ENCODE measurements around the gene NLK. TPM values are rescaled to one million over a fixed set of nuclear protein-coding genes. Genes with fewer than 3 reads are reported as not detected.
"Not testable (repeated sequence)": the region's sequence is repeated elsewhere in the genome, so short reads cannot be mapped to it uniquely, and the experiment has no call there.

Gene NLK
- total RNA-seq, 1 experiment from 2014 or later: 31.8 TPM

DNA sequence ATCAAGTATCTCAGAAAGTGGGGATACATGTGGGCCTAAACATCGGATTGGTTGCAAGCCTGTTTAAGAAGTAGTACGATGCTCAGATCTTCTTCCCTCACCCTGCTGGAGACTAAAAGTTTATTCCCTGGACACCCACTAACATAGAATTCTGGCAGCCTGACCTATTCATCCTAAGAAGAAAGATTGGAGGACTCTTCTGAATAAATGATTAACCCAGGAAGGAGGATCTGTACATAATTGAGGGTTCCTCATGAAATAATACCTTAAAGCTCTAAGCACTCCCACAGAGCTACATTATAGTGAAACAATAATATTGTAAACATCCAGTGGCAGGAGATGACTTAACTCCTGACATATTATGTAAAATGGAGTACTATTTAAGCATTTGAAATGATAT is 111.7 kb downstream of the NLK start:
- no peak for DNase-seq
- no peaks in the 10 kb centered on the region for H3K4me1 Mint-ChIP-seq
- no CpG with 5 or more reads among the region's 2 CpGs for WGBS (ENCODE audit: extremely low coverage, insufficient read length, low lambda C conversion rate)

DNA sequence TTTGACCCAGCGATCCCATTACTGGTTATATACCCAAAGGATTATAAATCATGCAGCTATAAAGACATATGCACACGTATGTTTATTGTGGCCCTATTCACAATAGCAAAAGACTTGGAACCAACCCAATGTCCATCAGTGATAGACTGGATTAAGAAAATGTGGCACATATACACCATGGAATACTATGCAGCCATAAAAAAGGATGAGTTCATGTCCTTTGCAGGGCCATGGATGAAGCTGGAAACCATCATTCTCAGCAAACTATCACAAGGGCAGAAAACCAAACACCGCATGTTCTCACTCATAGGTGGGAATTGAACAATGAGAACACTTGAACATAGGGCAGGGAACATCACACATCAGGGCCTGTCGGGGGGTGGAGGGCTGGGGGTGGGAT is 112.9 kb downstream of the NLK start:
- H2BK20ac ChIP-seq (ENCODE audit: low read depth, low read length, poor library complexity, severe bottlenecking); H3K23me2 ChIP-seq (ENCODE audit: insufficient read length, low read depth, low read length, poor library complexity, severe bottlenecking); H2AFZ ChIP-seq (ENCODE audit: low read length); H4K91ac ChIP-seq (ENCODE audit: insufficient read length, low read depth, low read length); H2AK5ac ChIP-seq (ENCODE audit: insufficient read length, low read length); H3K4me1 Mint-ChIP-seq; H4K5ac ChIP-seq (ENCODE audit: insufficient read length, low read depth, low read length); H3K4ac ChIP-seq (ENCODE audit: low read depth, low read length); H3K56ac ChIP-seq (ENCODE audit: insufficient read length, low read depth, low read length); H3K9me3 Mint-ChIP-seq; H3K27ac ChIP-seq (ENCODE audit: insufficient read length, low read depth, low read length); H3K9me3 ChIP-seq (ENCODE audit: control insufficient read depth, low read depth, low read length); H3K9ac ChIP-seq (ENCODE audit: extremely low read depth, insufficient read length, low read length); H2BK5ac ChIP-seq (ENCODE audit: insufficient read length, low read length); H2BK12ac ChIP-seq (ENCODE audit: insufficient read length, low read depth, low read length); H3K27ac Mint-ChIP-seq; DNase-seq; H3K79me2 ChIP-seq (ENCODE audit: insufficient read depth, low read length); H3K27me3 Mint-ChIP-seq (ENCODE audit: low read depth); H3K36me3 Mint-ChIP-seq (ENCODE audit: insufficient read depth in 1 of 3, low read depth in 3 of 3); H3K4me3 Mint-ChIP-seq; H3K18ac ChIP-seq (ENCODE audit: insufficient read length, low read depth, low read length); H3K27me3 ChIP-seq (ENCODE audit: insufficient read depth, low read length); H3K23ac ChIP-seq (ENCODE audit: insufficient read length, low read depth, low read length); H4K8ac ChIP-seq (replicated peaks; ENCODE audit: insufficient read length, low read depth, low read length); H3K79me1 ChIP-seq (ENCODE audit: insufficient read depth, low read depth, low read length, poor library complexity, severe bottlenecking); H3K4me1 ChIP-seq (ENCODE audit: insufficient read depth, low read length); H2BK15ac ChIP-seq (ENCODE audit: low read depth, low read length); H2BK120ac ChIP-seq (ENCODE audit: low read depth, low read length, poor library complexity, severe bottlenecking); H3K14ac ChIP-seq (ENCODE audit: insufficient read depth, low read length); H4K20me1 ChIP-seq (ENCODE audit: control insufficient read depth, insufficient read depth, insufficient read length); H3T11ph ChIP-seq (ENCODE audit: low read length); H3K4me2 ChIP-seq (ENCODE audit: insufficient read depth, insufficient read length, low read length): not testable (repeated sequence)
- no CpG with 5 or more reads among the region's 4 CpGs for WGBS (ENCODE audit: extremely low coverage, insufficient read length, low lambda C conversion rate)

More for the DNA sequence above, 111.7 kb downstream of the NLK start:
- peaks cover 0 to 7% (median 4%) of the 10 kb centered on the region in 3 experiments; a peak in 3 of 7 replicates for H3K36me3 Mint-ChIP-seq (ENCODE audit: insufficient read depth in 1 of 3, low read depth in 3 of 3)
- no peak overlapping the region for H3K4me3 Mint-ChIP-seq
- Histone ChIP-seq H4K91ac (ENCODE audit: insufficient read length, low read depth, low read length) (no peak overlapping the region), H3K4me1 (ENCODE audit: insufficient read depth, low read length) (no peaks in the 10 kb centered on the region), H3K4ac (ENCODE audit: low read depth, low read length) (no peak overlapping the region), H2BK120ac (ENCODE audit: low read depth, low read length, poor library complexity, severe bottlenecking) (no peak overlapping the region), H2BK5ac (ENCODE audit: insufficient read length, low read length) (no peak overlapping the region), H3K9me3 (ENCODE audit: control insufficient read depth, low read depth, low read length) (no peaks in the 10 kb centered on the region), H3K79me2 (ENCODE audit: insufficient read depth, low read length) (no peaks in the 10 kb centered on the region), H3K27ac (ENCODE audit: insufficient read length, low read depth, low read length) (no peak overlapping the region), H3T11ph (ENCODE audit: low read length) (no peak overlapping the region), H2AK5ac (ENCODE audit: insufficient read length, low read length) (no peak overlapping the region), H3K14ac (ENCODE audit: insufficient read depth, low read length) (no peak overlapping the region), H3K18ac (ENCODE audit: insufficient read length, low read depth, low read length) (no peak overlapping the region), H4K20me1 (ENCODE audit: control insufficient read depth, insufficient read depth, insufficient read length) (no peaks in the 10 kb centered on the region), H4K5ac (ENCODE audit: insufficient read length, low read depth, low read length) (no peak overlapping the region), H3K9ac (ENCODE audit: extremely low read depth, insufficient read length, low read length) (no peak overlapping the region), H2AFZ (ENCODE audit: low read length) (no peak overlapping the region), H3K56ac (ENCODE audit: insufficient read length, low read depth, low read length) (no peak overlapping the region), H4K8ac (replicated peaks; ENCODE audit: insufficient read length, low read depth, low read length) (no peak overlapping the region), H3K79me1 (ENCODE audit: insufficient read depth, low read depth, low read length, poor library complexity, severe bottlenecking) (no peaks in the 10 kb centered on the region), H2BK12ac (ENCODE audit: insufficient read length, low read depth, low read length) (no peak overlapping the region), H2BK15ac (ENCODE audit: low read depth, low read length) (no peak overlapping the region), H3K23ac (ENCODE audit: insufficient read length, low read depth, low read length) (no peak overlapping the region), H2BK20ac (ENCODE audit: low read depth, low read length, poor library complexity, severe bottlenecking) (no peak overlapping the region), H3K27me3 (ENCODE audit: insufficient read depth, low read length) (no peaks in the 10 kb centered on the region), H3K23me2 (ENCODE audit: insufficient read length, low read depth, low read length, poor library complexity, severe bottlenecking) (no peaks in the 10 kb centered on the region), H3K4me2 (ENCODE audit: insufficient read depth, insufficient read length, low read length) (no peak overlapping the region)
- no peak overlapping the region for H3K27ac Mint-ChIP-seq
- TF ChIP-seq, protein P1, sequence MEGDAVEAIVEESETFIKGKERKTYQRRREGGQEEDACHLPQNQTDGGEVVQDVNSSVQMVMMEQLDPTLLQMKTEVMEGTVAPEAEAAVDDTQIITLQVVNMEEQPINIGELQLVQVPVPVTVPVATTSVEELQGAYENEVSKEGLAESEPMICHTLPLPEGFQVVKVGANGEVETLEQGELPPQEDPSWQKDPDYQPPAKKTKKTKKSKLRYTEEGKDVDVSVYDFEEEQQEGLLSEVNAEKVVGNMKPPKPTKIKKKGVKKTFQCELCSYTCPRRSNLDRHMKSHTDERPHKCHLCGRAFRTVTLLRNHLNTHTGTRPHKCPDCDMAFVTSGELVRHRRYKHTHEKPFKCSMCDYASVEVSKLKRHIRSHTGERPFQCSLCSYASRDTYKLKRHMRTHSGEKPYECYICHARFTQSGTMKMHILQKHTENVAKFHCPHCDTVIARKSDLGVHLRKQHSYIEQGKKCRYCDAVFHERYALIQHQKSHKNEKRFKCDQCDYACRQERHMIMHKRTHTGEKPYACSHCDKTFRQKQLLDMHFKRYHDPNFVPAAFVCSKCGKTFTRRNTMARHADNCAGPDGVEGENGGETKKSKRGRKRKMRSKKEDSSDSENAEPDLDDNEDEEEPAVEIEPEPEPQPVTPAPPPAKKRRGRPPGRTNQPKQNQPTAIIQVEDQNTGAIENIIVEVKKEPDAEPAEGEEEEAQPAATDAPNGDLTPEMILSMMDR (conservative IDR thresholded peaks at IDR 0.05): no peak
- H3K27me3 Mint-ChIP-seq (ENCODE audit: low read depth): no peaks in the 10 kb centered on the region
- H3K9me3 Mint-ChIP-seq: no peaks in the 10 kb centered on the region

Measured in H9 (cell line).